Fibroblast of skin of back (primary cell): ENCODE measurements around the gene BCAS3.

Source experiments
- DNase-seq: peaks from one replicate; pipeline ENCODE4 v3.0.0-alpha.2; 2013

BCAS3 gene

DNA sequence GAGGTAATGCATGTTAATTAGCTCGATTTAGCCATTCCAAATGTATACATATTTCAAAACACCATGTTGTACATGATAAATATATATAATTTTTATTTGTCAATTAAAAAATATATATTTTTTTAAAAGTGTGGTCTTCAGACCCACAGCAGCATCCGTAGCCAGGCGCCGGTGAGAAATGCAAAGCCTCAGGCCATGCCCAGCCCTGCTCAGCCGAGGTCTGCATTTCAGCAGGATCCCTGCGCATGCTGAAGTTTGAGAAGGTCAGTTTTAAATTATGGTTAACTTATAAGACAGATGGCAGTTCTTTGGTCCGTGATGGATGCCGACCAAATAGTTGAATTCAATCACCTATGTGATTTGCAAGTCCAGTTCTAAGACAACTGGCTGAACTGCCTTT is 694.0 kb downstream of the BCAS3 start:
- DNase-seq, result no peak

GRCh38 chr17:61372436-61372835 is 694.8 kb downstream of the BCAS3 start:
- no peak for DNase-seq

DNA sequence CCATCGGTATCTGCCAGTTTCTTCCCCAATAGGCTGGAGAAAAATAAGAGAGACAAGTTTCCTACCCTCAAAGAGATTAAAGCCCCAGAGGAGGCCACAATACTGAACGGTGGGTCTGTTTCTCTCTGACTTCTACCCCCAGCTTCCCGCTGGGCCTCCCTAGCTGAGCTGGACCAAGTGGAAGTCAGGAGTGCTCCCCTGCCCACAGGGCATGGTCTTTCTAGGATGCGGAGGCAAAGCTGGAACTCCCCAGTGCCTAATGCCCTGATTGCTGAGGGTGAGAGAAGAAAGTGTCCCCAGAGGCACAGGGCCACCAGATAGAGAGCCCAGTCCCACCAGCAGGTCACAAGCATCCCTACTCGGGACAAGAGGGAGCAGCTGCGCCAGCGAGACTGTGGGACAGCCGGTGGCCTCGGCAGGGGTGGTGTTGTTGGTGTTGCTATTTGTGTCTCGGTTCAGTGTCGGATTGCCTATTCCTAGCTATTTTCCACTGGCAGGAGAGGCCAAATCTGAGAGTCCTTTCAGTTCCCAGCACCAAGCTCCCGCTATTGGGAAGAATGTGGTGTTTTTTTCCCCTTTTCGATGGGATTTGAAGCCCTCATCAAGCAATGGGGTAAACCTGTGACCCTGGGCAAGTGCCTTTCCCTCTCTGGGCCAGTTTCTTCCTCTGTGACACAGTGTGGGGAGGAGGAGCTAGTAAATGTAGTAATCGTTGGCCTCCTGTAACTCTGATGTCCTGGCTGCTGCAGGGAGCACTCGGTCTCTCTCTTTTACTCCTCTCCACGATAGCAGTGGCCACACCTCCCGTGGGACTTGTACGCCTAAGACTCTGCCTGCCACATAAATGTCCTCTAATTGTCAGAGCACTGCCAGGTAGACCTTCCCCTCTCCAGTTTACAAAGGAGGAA is 699.5 kb downstream of the BCAS3 start:
- no peak for DNase-seq

- no peak for DNase-seq
Measured at GRCh38 chr17:61378658-61379456, 701.2 kb downstream of the BCAS3 start.

- no peak for DNase-seq
Measured at GRCh38 chr17:61379457-61380216, 702.0 kb downstream of the BCAS3 start.

GRCh38 chr17:61380217-61380835 is 702.7 kb downstream of the BCAS3 start:
- no peak for DNase-seq

GRCh38 chr17:61380836-61381525 is 703.3 kb downstream of the BCAS3 start:
- no peak for DNase-seq

DNA sequence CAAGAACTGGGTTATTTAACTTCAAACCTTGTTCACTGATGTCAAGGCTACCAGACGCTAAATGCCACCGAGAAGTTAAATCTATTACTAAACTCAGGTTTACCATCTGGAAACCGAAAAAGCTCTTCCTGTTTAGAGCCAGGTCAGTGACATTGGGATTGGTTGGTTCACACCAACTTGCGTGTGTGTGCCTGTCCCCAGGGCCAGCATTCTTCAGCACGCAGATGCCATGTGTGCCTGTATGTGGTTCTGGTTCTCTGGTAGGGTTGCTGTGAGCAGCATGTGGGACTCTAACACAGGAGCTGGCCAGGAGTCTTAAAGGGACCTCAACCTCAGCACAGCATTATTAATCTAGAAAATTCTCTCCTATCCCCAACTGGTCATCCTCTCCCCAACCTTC is 703.9 kb downstream of the BCAS3 start:
- no peak for DNase-seq

GRCh38 chr17:61382796-61383688 is 705.4 kb downstream of the BCAS3 start:
- DNase-seq, result no peak

DNA sequence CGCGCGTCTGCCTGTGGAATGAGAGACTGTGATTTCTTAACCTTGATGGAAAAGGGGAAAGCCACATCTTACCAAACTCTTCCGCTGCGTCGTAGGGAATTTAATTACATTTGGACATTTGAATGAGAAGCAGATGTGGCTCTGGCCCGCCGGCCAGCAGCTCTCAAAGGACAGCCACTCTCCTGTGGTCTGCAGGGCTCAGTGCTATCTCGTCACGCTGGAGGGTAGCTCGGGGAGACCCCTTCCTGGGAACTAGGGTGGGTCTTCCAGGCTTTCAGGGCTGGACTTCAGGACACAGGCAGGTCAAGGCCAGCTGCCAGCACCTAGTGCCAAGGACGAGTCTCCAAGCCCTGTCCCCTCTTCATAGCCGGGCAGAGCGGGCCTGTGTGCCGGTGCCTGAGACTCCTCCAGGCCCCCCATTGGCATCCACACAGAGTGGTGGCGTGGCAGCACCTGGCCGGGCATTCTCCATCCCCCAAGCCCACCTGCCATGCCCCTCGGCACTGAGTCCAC is 706.1 kb downstream of the BCAS3 start:
- no peak for DNase-seq

- no peak for DNase-seq
Measured at GRCh38 chr17:61384354-61384691, 706.7 kb downstream of the BCAS3 start.

GRCh38 chr17:61384692-61385576 is 707.3 kb downstream of the BCAS3 start:
- DNase-seq, result no peak

DNA sequence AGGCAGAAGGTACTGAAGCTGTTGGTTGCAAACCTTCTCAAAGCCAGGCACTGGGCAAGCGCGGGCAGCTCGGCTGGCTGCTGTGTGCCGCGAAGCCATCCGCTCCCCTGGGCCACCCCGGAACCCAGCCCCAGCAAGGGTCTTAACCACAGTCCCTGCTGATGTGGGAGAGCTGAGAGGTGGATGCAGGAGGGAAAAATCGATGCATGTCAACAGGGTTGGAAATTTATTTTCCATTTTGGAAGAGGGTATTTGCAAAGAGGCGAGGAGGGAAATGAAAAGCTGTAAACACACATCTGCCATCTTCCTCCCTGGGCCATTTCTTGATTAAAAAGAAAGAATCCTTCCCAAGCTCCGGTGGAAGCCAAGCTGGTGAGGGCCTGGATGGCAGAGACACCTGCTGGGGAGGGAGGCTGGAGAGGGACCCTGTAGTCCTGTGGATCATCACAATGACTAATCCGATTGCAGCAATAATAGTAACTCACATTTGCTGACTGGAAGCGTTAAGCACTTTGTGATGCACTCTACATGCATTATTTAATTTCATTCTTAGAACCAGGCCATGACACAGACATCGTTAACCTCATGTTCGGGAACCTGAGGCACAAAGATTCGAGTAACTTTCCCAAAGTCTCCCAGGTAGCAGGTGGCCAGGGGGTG is 708.1 kb downstream of the BCAS3 start:
- DNase-seq, result no peak

GRCh38 chr17:61386251-61386650 is 708.6 kb downstream of the BCAS3 start:
- no peak for DNase-seq

- DNase-seq, result no peak
Measured at GRCh38 chr17:61387011-61387410, 709.4 kb downstream of the BCAS3 start.

GRCh38 chr17:61387511-61388305 is 710.1 kb downstream of the BCAS3 start:
- DNase-seq, result no peak

DNA sequence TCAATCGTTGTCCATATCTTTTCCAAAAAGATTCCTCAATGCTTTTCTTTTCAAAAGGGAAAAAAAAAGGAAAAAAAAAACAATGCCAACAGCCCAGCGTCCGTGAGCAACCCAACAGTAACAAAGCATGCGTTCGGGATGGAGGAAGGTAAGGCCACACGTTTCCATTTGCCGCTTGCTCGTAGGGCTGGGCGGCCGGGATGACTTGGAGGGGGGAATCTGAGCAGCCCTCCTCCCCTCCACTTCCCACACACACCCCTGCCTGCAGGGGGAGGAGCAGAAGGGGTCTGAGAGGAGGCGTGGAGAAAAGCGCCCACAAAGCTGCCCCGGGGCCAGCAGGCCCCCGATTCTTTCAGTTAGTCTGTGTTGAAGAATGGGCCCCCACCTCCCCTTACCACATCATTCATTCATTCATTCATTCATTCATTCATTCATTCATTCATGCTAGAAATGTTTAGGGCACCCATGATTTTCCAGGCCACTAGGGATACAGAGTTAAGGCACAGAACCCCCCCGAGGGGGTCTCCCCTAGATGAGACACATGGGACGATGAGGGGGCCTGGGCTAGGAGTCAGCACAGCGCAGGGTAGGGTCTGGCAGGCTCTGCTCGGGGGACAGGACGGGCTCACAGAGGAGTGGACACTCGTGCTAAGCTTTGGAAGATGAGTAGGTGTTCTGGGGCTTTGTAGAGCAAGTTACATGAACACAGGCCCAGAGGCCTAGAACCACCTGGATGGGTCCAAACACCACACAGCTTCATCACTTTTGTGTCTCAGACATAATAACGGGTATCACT is 711.1 kb downstream of the BCAS3 start:
- no peak for DNase-seq
